Bronchial epithelial cell (primary cell): ENCODE data around the gene OAS2. TPM values are rescaled to one million over a fixed set of nuclear protein-coding genes. Genes with fewer than 3 reads are reported as not detected.
A peak's percentile ranks its signal among the peaks of the same experiment; 100 is the strongest.

ENCODE experiments used
- DNase-seq: peaks from one replicate; pipeline ENCODE4 v3.0.0-alpha.2; 2010; ENCODE audit warnings: low read depth
- FAIRE-seq: peaks from 2 replicates; lab custom pipeline; 2011; peaks lifted over from hg19 to GRCh38; lab: Jason Lieb, UNC
- H3K27me3 ChIP-seq: 2 replicates; pipeline ENCODE4 v1.5.1; 2011; ENCODE audit warnings: low read length; ENCODE audit not compliant: control insufficient read depth, insufficient read depth
- H3K36me3 ChIP-seq: 2 replicates; pipeline ENCODE4 v1.5.1; 2011; ENCODE audit warnings: low read length; ENCODE audit not compliant: control insufficient read depth, insufficient read depth
- H3K4me3 ChIP-seq: 2 replicates; pipeline ENCODE4 v1.5.1; 2011; ENCODE audit warnings: mild to moderate bottlenecking, low read depth, low read length, control low read depth
- total RNA-seq: library from RNA; depleted of rRNA; stranded (reverse); fragments of >200 nt; gene quantifications from 2 replicates; pipeline ENCODE4 v1.2.1, GENCODE V29; 2014
- TF ChIP-seq, protein P1 (sequence below): IDR thresholded peaks from 2 replicates; pipeline ENCODE4 v1.5.1; 2011; ENCODE audit warnings: mild to moderate bottlenecking, moderate library complexity, low read length, control low read depth, inconsistent platforms; ENCODE audit not compliant: insufficient read depth, severe bottlenecking

The OAS2 gene
- total RNA-seq, 1 donor from 2014 or later = 0.79 TPM

GRCh38 chr12:113005762-113006161 is 27.4 kb downstream of the OAS2 start:
- no peak overlapping the region for H3K4me3 ChIP-seq
- H3K27me3 ChIP-seq = no peaks in the 10 kb centered on the region
- FAIRE-seq = no peak
- no peak for DNase-seq
- TF ChIP-seq, protein P1, sequence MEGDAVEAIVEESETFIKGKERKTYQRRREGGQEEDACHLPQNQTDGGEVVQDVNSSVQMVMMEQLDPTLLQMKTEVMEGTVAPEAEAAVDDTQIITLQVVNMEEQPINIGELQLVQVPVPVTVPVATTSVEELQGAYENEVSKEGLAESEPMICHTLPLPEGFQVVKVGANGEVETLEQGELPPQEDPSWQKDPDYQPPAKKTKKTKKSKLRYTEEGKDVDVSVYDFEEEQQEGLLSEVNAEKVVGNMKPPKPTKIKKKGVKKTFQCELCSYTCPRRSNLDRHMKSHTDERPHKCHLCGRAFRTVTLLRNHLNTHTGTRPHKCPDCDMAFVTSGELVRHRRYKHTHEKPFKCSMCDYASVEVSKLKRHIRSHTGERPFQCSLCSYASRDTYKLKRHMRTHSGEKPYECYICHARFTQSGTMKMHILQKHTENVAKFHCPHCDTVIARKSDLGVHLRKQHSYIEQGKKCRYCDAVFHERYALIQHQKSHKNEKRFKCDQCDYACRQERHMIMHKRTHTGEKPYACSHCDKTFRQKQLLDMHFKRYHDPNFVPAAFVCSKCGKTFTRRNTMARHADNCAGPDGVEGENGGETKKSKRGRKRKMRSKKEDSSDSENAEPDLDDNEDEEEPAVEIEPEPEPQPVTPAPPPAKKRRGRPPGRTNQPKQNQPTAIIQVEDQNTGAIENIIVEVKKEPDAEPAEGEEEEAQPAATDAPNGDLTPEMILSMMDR = peak; percentile 35
- no peaks in the 10 kb centered on the region for H3K36me3 ChIP-seq

- no peak for FAIRE-seq
- H3K36me3 ChIP-seq = no peaks in the 10 kb centered on the region
- no peaks in the 10 kb centered on the region for H3K27me3 ChIP-seq
Observed at GRCh38 chr12:113006206-113006605, 27.9 kb downstream of the OAS2 start.

DNA sequence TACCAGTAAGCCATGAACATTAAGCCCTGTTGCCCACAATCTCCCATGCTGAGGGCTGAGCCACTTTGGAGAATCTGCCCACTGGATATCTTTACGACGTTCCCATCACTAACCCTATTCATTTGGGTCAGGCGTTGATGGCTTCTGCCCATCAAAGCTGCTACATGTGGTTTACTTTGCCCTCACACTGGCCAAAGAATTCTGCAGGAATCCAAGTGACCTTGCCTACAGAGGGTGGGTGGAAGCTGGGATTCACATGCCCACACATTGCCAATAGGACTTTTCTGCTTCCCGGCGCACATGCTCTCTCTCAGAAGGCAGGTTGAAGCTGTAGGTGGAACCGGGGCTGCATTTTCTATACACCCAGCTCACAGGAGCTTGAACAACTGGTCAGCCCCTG is 28.3 kb downstream of the OAS2 start:
- DNase-seq (no peak), FAIRE-seq (no peak)
- Histone ChIP-seq H3K27me3 (no peaks in the 10 kb centered on the region), H3K36me3 (no peaks in the 10 kb centered on the region), H3K4me3 (no peak overlapping the region)
- TF ChIP-seq, protein P1 = no peak

More at GRCh38 chr12:113006206-113006605, 27.9 kb downstream of the OAS2 start:
- H3K4me3 ChIP-seq = no peak overlapping the region
- no peak for DNase-seq
- TF ChIP-seq, protein P1 = no peak

GRCh38 chr12:113007166-113007565 is 28.8 kb downstream of the OAS2 start:
- DNase-seq (peak; percentile 37), FAIRE-seq (peak; percentile 36)
- H3K27me3 ChIP-seq = no peaks in the 10 kb centered on the region
- TF ChIP-seq, protein P1 = no peak
- no peak overlapping the region for H3K4me3 ChIP-seq
- H3K36me3 ChIP-seq = no peaks in the 10 kb centered on the region

GRCh38 chr12:113010701-113011100 is 32.4 kb downstream of the OAS2 start:
- no peaks in the 10 kb centered on the region for H3K36me3 ChIP-seq
- FAIRE-seq (no peak), DNase-seq (no peak)
- H3K4me3 ChIP-seq = no peak overlapping the region
- TF ChIP-seq, protein P1 = no peak
- H3K27me3 ChIP-seq = no peaks in the 10 kb centered on the region

DNA sequence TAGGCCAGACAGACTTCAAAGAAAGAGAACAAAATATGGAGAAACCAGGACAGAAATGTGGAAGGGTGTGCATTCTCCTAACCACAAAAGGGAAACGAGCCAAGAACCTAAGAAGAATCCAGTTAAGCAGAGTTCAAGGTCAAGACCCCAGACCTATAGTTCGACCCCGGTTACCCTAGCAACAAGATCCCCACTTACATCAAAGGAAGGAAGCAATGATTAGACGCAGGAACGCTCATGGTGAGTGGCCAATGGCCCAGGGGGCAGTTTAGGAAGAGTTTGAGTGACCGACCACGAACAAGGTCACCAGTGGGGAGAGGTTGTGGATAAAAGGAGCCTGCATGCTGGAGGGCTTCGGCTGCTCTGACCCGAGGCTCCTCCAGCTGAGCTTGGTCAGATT is 36.2 kb downstream of the OAS2 start:
- DNase-seq (no peak), FAIRE-seq (no peak)
- TF ChIP-seq, protein P1 = no peak
- Histone ChIP-seq H3K4me3 (no peak overlapping the region), H3K36me3 (no peaks in the 10 kb centered on the region), H3K27me3 (no peaks in the 10 kb centered on the region)
